A549 treated with CORT108297 at 1 μM for 4 hours (cell line): Measurements from ENCODE around the gene ITIH4. TPM values are rescaled to one million over a fixed set of nuclear protein-coding genes. Genes with fewer than 3 reads are reported as not detected.

Experiments
- total RNA-seq: library from RNA; stranded (reverse); fragments of 200-300 nt; extraction: Qiagen RNA extraction; gene quantifications from 5 replicates; pipeline ENCODE4 v1.2.3, GENCODE V29; 2022

Gene ITIH4
- total RNA-seq: 0.18 to 0.92 TPM (median 0.71 TPM) in 5 replicates

DNA sequence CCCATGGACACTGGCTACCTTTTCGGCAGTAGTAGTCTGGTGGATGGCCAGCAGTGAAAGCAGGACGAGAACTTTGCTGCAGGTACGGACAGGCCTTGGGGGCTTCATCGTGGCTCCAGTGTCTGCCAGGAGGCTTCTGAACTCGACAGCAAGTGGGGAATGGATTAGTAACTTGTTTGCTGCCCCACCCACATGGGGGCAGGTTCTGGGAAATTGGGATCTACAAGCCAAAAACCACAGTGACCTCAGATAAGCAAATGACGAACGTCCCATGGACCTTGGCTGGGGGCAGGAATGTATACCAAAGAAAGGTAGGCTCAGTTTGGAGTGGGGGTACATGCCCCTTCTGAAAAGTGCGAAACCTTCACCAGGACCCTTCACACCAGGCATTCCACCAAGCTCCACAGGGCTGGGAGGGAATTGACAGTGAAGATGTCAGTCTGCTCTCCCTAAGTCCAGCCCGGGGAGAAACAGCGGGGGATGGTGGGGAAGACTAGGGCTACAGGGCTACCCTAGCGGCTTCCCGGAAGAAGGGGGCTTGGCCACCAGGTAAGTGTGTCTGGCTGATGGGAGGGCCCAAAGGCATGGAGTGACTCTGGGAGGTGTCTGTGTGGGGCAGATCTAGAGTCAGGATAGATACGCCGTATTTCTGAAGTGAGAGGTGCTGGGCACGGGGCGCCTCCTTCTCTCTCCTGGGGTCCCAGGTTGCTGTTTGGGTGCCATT, at the start of gene ITIH4:
TSS of gene ITIH4 (minus strand) at position 138 of the 724 bp plus-strand sequence. CDS start at position 108, 30 bp downstream.

DNA sequence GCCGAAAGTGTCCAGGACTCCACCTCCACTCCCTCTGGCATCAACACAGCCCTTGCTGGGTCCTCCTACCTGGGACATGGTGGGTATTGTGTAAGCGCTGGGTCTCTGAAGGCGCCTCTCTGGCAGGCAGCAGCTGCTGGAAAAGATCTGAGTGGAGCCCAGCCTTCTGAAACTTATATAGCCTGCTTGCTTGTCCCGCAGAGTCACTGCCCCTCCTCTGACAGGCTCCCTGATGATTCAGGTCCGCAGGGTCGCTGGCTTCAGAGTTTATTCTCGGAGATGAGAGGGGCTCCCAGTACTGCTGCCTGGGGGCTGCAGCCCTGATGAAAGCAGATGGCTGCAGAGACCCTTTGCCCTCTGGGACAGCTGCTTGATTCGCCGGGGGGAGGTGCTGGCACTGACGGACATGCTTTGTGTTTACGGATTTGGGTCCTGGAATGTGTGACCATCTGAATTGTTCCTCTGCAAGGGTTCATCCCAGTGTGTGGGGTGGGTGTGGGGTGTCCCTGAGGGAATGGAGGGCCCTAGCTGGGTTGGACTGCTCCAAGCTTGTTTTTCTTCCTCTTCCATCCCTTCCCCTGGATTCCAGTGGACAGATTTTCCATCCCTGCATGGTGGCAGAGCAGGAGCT, 4.5 kb upstream of the ITIH4 start, which contains the start of gene MUSTN1:
TSS of gene MUSTN1 (minus strand) at position 149 of the 631 bp plus-strand sequence. CDS start at position 78, 71 bp downstream.

GRCh38 chr3:52794612-52795099, 35.8 kb downstream of the ITIH4 start, which contains the start of gene ITIH3:
ITIH3 (plus strand) TSS chr3:52794796; CDS start chr3:52794804, 8 bp downstream.

GRCh38 chr3:52777127-52777958, 53.1 kb downstream of the ITIH4 start, which contains the start of gene ITIH1:
ITIH1 (plus strand) TSS chr3:52777599; CDS start chr3:52777616, 17 bp downstream.

DNA sequence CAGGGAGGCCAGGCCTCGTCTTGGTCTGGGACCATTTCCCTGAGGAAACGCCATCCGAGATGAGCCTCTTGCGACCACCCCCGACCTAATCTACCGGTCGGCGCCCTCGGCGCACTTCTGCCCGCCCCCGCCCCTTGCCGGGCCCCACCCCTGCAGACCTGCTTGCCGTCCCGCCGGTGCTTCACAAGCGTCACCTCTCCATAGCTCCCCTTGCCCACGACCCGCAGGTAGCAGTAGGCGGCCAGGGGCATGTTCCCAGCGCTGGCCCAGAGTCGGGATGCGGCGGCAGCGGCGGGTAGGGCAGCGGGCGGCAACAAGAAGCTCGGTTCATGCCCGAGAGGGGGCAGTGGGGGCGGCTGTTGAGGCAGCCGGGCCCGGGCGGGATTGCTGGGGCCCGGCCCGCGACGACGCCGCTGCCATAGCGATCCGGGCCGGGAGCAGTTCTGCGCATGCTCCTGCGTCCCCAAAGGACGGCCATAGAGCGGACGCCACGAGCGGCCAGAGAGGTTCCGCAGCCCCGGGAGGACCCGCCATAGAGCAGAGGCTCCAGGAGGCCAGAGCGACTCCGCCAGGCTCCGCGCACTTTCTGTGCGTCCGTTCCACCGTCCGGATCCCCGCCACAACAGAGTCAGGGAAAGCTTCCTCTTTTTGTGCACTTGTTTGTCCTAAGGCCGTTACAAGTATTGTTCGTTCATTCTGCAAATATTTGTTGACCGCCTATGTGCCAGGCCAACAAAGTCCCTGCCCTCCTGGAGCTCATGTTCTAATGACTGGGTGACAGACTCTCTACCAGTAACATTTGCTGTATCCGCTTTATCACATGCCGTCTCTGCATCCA, 59.8 kb downstream of the ITIH4 start, which contains the start of gene NEK4:
TSS of gene NEK4 (minus strand) at position 445 of the 838 bp plus-strand sequence. CDS start at position 251, 194 bp downstream.

Other genes starting within 250 kb of the ITIH4 start
- gene PBRM1, start 144.8 kb downstream of the ITIH4 start, total RNA-seq: 9.8 to 15.1 TPM (median 14.7 TPM) in 5 replicates
- 91.2 to 148 TPM (median 94.3 TPM) in 5 replicates for gene GNL3, start 144.6 kb downstream of the ITIH4 start, total RNA-seq
- gene GLT8D1, start 124.9 kb downstream of the ITIH4 start, total RNA-seq: 33.4 to 43.7 TPM (median 38.6 TPM) in 5 replicates
- 151 to 178 TPM (median 163 TPM) in 5 replicates for gene SPCS1, start 124.6 kb downstream of the ITIH4 start, total RNA-seq
- gene NEK4, start 59.7 kb downstream of the ITIH4 start, total RNA-seq: 10.6 to 15.1 TPM (median 12.9 TPM) in 5 replicates
- not detected in 5 replicates for gene ITIH1, start 53.1 kb downstream of the ITIH4 start, total RNA-seq
- gene ITIH3, start 35.9 kb downstream of the ITIH4 start, total RNA-seq: 0.05 TPM in 1 of 5 replicates, not detected in the others
- gene MUSTN1, start 4.3 kb upstream of the ITIH4 start, total RNA-seq: 0.19 to 0.28 TPM (median 0.21 TPM) in 3 of 5 replicates, not detected in the others
- 5.8 to 9.2 TPM (median 7.7 TPM) in 5 replicates for gene STIMATE, start 66.9 kb upstream of the ITIH4 start, total RNA-seq
- gene SFMBT1, start 215.4 kb upstream of the ITIH4 start, total RNA-seq: 7.6 to 9.2 TPM (median 8.1 TPM) in 5 replicates